ENCODE measurements around the gene ZNF148. TPM values are rescaled to one million over a fixed set of nuclear protein-coding genes. Genes with fewer than 3 reads are reported as not detected.
A peak's percentile ranks its signal among the peaks of the same experiment; 100 is the strongest.

ZNF148 gene
- total and polyA plus RNA-seq, 2 donors: 7.6 to 34.2 TPM

GRCh38 chr3:125186261-125186787, 188.8 kb downstream of the ZNF148 start:
- DNase-seq (ENCODE audit: low read depth in 6 of 9, low spot score in 9 of 9): peak in 6 of 9 donors; percentile 13 to 41 (median 14)
- 84% methylated on average over 10 of the region's 10 CpGs for WGBS

GRCh38 chr3:125185805-125186204, 189.3 kb downstream of the ZNF148 start:
- Histone ChIP-seq H3K36me3 (ENCODE audit: control insufficient read depth in 2 of 2, insufficient read depth in 2 of 2, low read length in 1 of 2) (no peaks in the 10 kb centered on the region), H3K27ac (ENCODE audit: low read depth in 1 of 2, low read length in 1 of 2) (no peak overlapping the region), H3K9me3 (ENCODE audit: control insufficient read depth in 2 of 2, insufficient read depth in 1 of 2, low read length in 1 of 2) (no peaks in the 10 kb centered on the region), H3K4me1 (ENCODE audit: control insufficient read depth in 2 of 2, insufficient read depth in 2 of 2, low read length in 2 of 2) (peaks cover 0 to 6% of the 10 kb centered on the region in 2 donors), H3K4me3 (ENCODE audit: low read length in 2 of 2) (no peak overlapping the region), H3K27me3 (ENCODE audit: control insufficient read depth in 2 of 2, insufficient read depth in 1 of 2, low read length in 1 of 2) (no peaks in the 10 kb centered on the region)
- 92% methylated on average over 3 of the region's 3 CpGs for WGBS
- DNase-seq (ENCODE audit: low read depth in 6 of 9, low spot score in 9 of 9): no peak

More at GRCh38 chr3:125186261-125186787, 188.8 kb downstream of the ZNF148 start:
- no peaks in the 10 kb centered on the region for H3K27me3 ChIP-seq (ENCODE audit: control insufficient read depth in 2 of 2, insufficient read depth in 1 of 2, low read length in 1 of 2)
- no peak overlapping the region for H3K27ac ChIP-seq (ENCODE audit: low read depth in 1 of 2, low read length in 1 of 2)
- H3K36me3 ChIP-seq (ENCODE audit: control insufficient read depth in 2 of 2, insufficient read depth in 2 of 2, low read length in 1 of 2): no peaks in the 10 kb centered on the region
- no peak overlapping the region for H3K4me3 ChIP-seq (ENCODE audit: low read length in 2 of 2)
- H3K9me3 ChIP-seq (ENCODE audit: control insufficient read depth in 2 of 2, insufficient read depth in 1 of 2, low read length in 1 of 2): no peaks in the 10 kb centered on the region
- H3K4me1 ChIP-seq (ENCODE audit: control insufficient read depth in 2 of 2, insufficient read depth in 2 of 2, low read length in 2 of 2): peaks cover 0 to 6% of the 10 kb centered on the region in 2 donors

DNA sequence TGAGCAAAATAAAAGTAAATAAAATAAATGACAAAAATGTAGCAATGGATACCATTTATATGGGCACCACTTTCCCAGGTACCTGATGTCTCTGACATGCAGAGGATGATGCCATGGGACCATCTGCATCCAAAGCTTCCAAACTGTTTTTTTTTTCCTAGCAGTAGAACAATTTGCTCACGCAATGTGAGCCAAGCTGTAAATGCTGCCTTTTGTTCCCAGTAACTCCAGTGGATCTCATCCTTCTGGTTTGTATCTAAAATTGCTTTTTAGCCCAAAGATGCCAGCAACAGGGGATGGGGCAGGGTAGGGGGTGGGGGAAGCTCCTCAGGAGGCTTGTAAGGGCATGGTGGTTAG, 195.3 kb downstream of the ZNF148 start:
- WGBS: 100% methylated on average over 1 of the region's 1 CpG
- Histone ChIP-seq H3K27ac (ENCODE audit: low read depth in 1 of 2, low read length in 1 of 2) (no peak overlapping the region), H3K4me1 (ENCODE audit: control insufficient read depth in 2 of 2, insufficient read depth in 2 of 2, low read length in 2 of 2) (no peaks in the 10 kb centered on the region), H3K36me3 (ENCODE audit: control insufficient read depth in 2 of 2, insufficient read depth in 2 of 2, low read length in 1 of 2) (no peaks in the 10 kb centered on the region), H3K27me3 (ENCODE audit: control insufficient read depth in 2 of 2, insufficient read depth in 1 of 2, low read length in 1 of 2) (no peaks in the 10 kb centered on the region), H3K9me3 (ENCODE audit: control insufficient read depth in 2 of 2, insufficient read depth in 1 of 2, low read length in 1 of 2) (no peaks in the 10 kb centered on the region), H3K4me3 (ENCODE audit: low read length in 2 of 2) (no peak overlapping the region)
- no peak for DNase-seq (ENCODE audit: low read depth in 6 of 9, low spot score in 9 of 9)

DNA sequence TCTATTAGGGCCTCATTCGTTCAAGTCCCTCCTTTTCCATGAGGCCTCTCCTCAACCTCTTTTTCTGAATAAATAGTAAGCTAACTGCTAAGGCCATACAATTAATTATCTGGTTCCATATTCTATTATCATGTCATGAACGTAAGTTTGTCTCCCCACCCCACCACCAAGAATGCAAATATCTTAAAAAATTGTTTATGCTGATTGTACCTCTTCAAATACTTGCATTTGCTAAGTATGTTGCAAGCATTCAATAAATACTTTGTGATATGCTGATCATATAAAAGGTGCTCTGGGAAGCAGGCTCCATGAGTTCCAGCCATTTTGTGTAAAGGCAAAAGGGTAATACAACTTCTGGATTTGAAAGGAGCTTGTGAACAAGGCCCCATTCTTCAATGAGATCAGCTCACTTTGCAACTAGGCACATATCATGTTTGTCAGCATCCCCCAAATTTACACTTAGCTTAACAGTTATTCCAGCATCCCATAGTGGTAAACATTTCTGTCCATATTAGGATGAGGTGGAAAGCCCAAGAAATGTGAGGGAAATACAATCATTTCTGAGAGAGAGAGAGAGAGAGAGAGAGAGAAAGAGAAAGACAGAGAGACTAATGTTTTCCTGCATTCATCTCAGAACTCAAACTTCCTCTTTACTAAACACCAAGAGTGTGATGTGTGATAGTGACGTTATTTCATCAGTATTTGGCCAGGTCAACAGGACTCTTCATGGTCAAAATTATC, 195.8 kb downstream of the ZNF148 start:
- Histone ChIP-seq H3K9me3 (ENCODE audit: control insufficient read depth in 2 of 2, insufficient read depth in 1 of 2, low read length in 1 of 2) (no peaks in the 10 kb centered on the region), H3K27ac (ENCODE audit: low read depth in 1 of 2, low read length in 1 of 2) (no peak overlapping the region), H3K4me3 (ENCODE audit: low read length in 2 of 2) (no peak overlapping the region), H3K36me3 (ENCODE audit: control insufficient read depth in 2 of 2, insufficient read depth in 2 of 2, low read length in 1 of 2) (no peaks in the 10 kb centered on the region), H3K4me1 (ENCODE audit: control insufficient read depth in 2 of 2, insufficient read depth in 2 of 2, low read length in 2 of 2) (no peaks in the 10 kb centered on the region), H3K27me3 (ENCODE audit: control insufficient read depth in 2 of 2, insufficient read depth in 1 of 2, low read length in 1 of 2) (no peaks in the 10 kb centered on the region)
- WGBS: 77% methylated on average over 3 of the region's 3 CpGs
- DNase-seq (ENCODE audit: low read depth in 6 of 9, low spot score in 9 of 9): no peak

- no peak for DNase-seq (ENCODE audit: low read depth in 6 of 9, low spot score in 9 of 9)
- H3K27ac ChIP-seq (ENCODE audit: low read depth in 1 of 2, low read length in 1 of 2): no peak overlapping the region
- no peaks in the 10 kb centered on the region for H3K36me3 ChIP-seq (ENCODE audit: control insufficient read depth in 2 of 2, insufficient read depth in 2 of 2, low read length in 1 of 2)
- no peak overlapping the region for H3K4me3 ChIP-seq (ENCODE audit: low read length in 2 of 2)
- no peaks in the 10 kb centered on the region for H3K4me1 ChIP-seq (ENCODE audit: control insufficient read depth in 2 of 2, insufficient read depth in 2 of 2, low read length in 2 of 2)
- H3K27me3 ChIP-seq (ENCODE audit: control insufficient read depth in 2 of 2, insufficient read depth in 1 of 2, low read length in 1 of 2): no peaks in the 10 kb centered on the region
- 94% methylated on average over 13 of the region's 13 CpGs for WGBS
- no peaks in the 10 kb centered on the region for H3K9me3 ChIP-seq (ENCODE audit: control insufficient read depth in 2 of 2, insufficient read depth in 1 of 2, low read length in 1 of 2)
Measured at GRCh38 chr3:125177746-125178145, 197.4 kb downstream of the ZNF148 start.

Other genes starting within 250 kb of the ZNF148 start
- gene SLC12A8, start 162.6 kb downstream of the ZNF148 start, total RNA-seq: 0.94 TPM
- 0.80 TPM for gene SLC12A8, start 162.6 kb downstream of the ZNF148 start, polyA plus RNA-seq
- gene SNX4, start 144.9 kb upstream of the ZNF148 start, total RNA-seq: 46.6 TPM
- gene SNX4, start 144.9 kb upstream of the ZNF148 start, polyA plus RNA-seq: 27.3 TPM
- 11.6 TPM for gene OSBPL11, start 220.2 kb upstream of the ZNF148 start, total RNA-seq
- 10.9 TPM for gene OSBPL11, start 220.2 kb upstream of the ZNF148 start, polyA plus RNA-seq